GM18511 (cell line): ENCODE measurements around the gene RBMS1.

Source experiments
- ATAC-seq: cut with Tn5 transposase; IDR thresholded peaks from one replicate; pipeline ENCODE4 v1.9.1; 2021; ENCODE audit warnings: mild to moderate bottlenecking, moderate library complexity; ENCODE audit not compliant: unreplicated experiment

The RBMS1 gene

GRCh38 chr2:160288324-160288723 is 205.3 kb downstream of the RBMS1 start:
- no peak for ATAC-seq

GRCh38 chr2:160287476-160287875 is 206.1 kb downstream of the RBMS1 start:
- ATAC-seq: no peak

- ATAC-seq: no peak
Measured at GRCh38 chr2:160286551-160286950, 207.1 kb downstream of the RBMS1 start.

- no peak for ATAC-seq
Measured at GRCh38 chr2:160283675-160284074, 209.9 kb downstream of the RBMS1 start.

GRCh38 chr2:160282063-160282580 is 211.5 kb downstream of the RBMS1 start:
- ATAC-seq: no peak

- no peak for ATAC-seq
Measured at GRCh38 chr2:160281213-160281612, 212.4 kb downstream of the RBMS1 start.

- ATAC-seq: no peak
Measured at GRCh38 chr2:160279813-160280465, 213.7 kb downstream of the RBMS1 start.

- no peak for ATAC-seq
Measured at GRCh38 chr2:160278879-160279177, 214.8 kb downstream of the RBMS1 start.

- ATAC-seq: peak; percentile 77
Measured at GRCh38 chr2:160278101-160278878, 215.3 kb downstream of the RBMS1 start.

- ATAC-seq: no peak
Measured at GRCh38 chr2:160277151-160277550, 216.5 kb downstream of the RBMS1 start.

- ATAC-seq: no peak
Measured at GRCh38 chr2:160275656-160276055, 218.0 kb downstream of the RBMS1 start.

- ATAC-seq: no peak
Measured at GRCh38 chr2:160271171-160272086, 222.2 kb downstream of the RBMS1 start.

- ATAC-seq: no peak
Measured at GRCh38 chr2:160270571-160271113, 223.0 kb downstream of the RBMS1 start.

GRCh38 chr2:160269803-160270570 is 223.6 kb downstream of the RBMS1 start:
- peak; percentile 96 for ATAC-seq

GRCh38 chr2:160269365-160269764 is 224.2 kb downstream of the RBMS1 start:
- ATAC-seq: no peak

- ATAC-seq: no peak
Measured at GRCh38 chr2:160268151-160268781, 225.3 kb downstream of the RBMS1 start.

- ATAC-seq: no peak
Measured at GRCh38 chr2:160267692-160268091, 225.9 kb downstream of the RBMS1 start.

- ATAC-seq: no peak
Measured at GRCh38 chr2:160267022-160267421, 226.6 kb downstream of the RBMS1 start.

- no peak for ATAC-seq
Measured at GRCh38 chr2:160266037-160266551, 227.5 kb downstream of the RBMS1 start.

- no peak for ATAC-seq
Measured at GRCh38 chr2:160264308-160264707, 229.3 kb downstream of the RBMS1 start.
